A549 (cell line): ENCODE measurements around the gene PMFBP1. TPM values are rescaled to one million over a fixed set of nuclear protein-coding genes. Genes with fewer than 3 reads are reported as not detected.

Experiments used
- ATAC-seq, 2 experiments: fragments of 200-7000 bp in 1 of 2; fragments of >200 bp in 1 of 2; cut with Nextera tagmentation in 1 of 2; cut with Tn5 transposase in 1 of 2; 3 replicates each; pipeline versions ENCODE4 v1.8.0 to v1.9.1; 2018 to 2020; ENCODE audit warnings: mild to moderate bottlenecking in 1 of 2, moderate library complexity in 1 of 2
- CTCF ChIA-PET: fragments of 300-600 bp; sonication (Branson Sonifier 250); formaldehyde crosslinking; extraction: SDS; loops from one replicate; lab custom pipeline; 2021; ENCODE audit warnings: antibody characterized with exemption, inconsistent platforms; lab: Yijun Ruan, JAX
- POLR2A ChIA-PET: fragments of 350-600 bp; formaldehyde crosslinking; extraction: SDS; loops from one replicate; lab custom pipeline; 2021; ENCODE audit warnings: antibody characterized with exemption, inconsistent platforms; lab: Yijun Ruan, JAX
- DNase-seq, 2 experiments: peaks; one replicate each; pipeline versions ENCODE4 v3.0.0 to v3.0.0-alpha.2; 2011 to 2016; ENCODE audit warnings: low read depth in 1 of 2, low spot score in 1 of 2
- FAIRE-seq: peaks from 2 replicates; lab custom pipeline; 2011; peaks lifted over from hg19 to GRCh38; lab: Jason Lieb, UNC
- H3K27ac ChIP-seq, 2 experiments: fragments of >200 bp; sonication (Bioruptor Twin); formaldehyde crosslinking; 3 replicates each; pipeline ENCODE4 v1.5.1; 2016 to 2017
- H3K4me1 ChIP-seq: fragments of >200 bp; sonication (Bioruptor Twin); formaldehyde crosslinking; 3 replicates; pipeline ENCODE4 v1.6.1; 2016
- H3K4me2 ChIP-seq: fragments of >200 bp; sonication (Bioruptor Twin); formaldehyde crosslinking; 3 replicates; pipeline ENCODE4 v1.6.1; 2016
- H3K4me3 ChIP-seq: fragments of >200 bp; sonication (Bioruptor Twin); formaldehyde crosslinking; 3 replicates; pipeline ENCODE4 v1.5.1; 2016
- H3K9me3 ChIP-seq: fragments of >200 bp; sonication (Bioruptor Twin); formaldehyde crosslinking; 3 replicates; pipeline ENCODE4 v1.6.1; 2016
- CEBPB ChIP-seq, 2 experiments: fragments of >200 bp in 1 of 2; sonication (Bioruptor Twin) in 1 of 2; formaldehyde crosslinking in 1 of 2; IDR thresholded peaks; 2 replicates each; pipeline ENCODE4 v1.6.1; 2012 to 2016
- CHD2 ChIP-seq: fragments of 150-350 bp; IDR thresholded peaks from 2 replicates; pipeline ENCODE4 v1.6.1; 2014; ENCODE audit warnings: low read length; ENCODE audit not compliant: partially characterized antibody
- CHD4 ChIP-seq: fragments of 200-600 bp; sonication (generic); IDR thresholded peaks from 2 replicates; pipeline ENCODE4 v1.6.1; 2016; ENCODE audit warnings: antibody characterized with exemption, mild to moderate bottlenecking, borderline replicate concordance
- E2F6 ChIP-seq: IDR thresholded peaks from 2 replicates; pipeline ENCODE4 v1.6.1; 2012; ENCODE audit warnings: low read depth, borderline replicate concordance
- EHF ChIP-seq: fragments of 250-450 bp; sonication (Bioruptor Pico); IDR thresholded peaks from 2 replicates; pipeline ENCODE4 v1.5.0; 2020; ENCODE audit warnings: mild to moderate bottlenecking
- EHMT2 ChIP-seq: fragments of 200-600 bp; sonication (generic); IDR thresholded peaks from 2 replicates; pipeline ENCODE4 v1.6.1; 2016; ENCODE audit warnings: antibody characterized with exemption, low read depth, mild to moderate bottlenecking, moderate library complexity
- GATA3 ChIP-seq: IDR thresholded peaks from 2 replicates; pipeline ENCODE4 v1.6.1; 2012; ENCODE audit warnings: borderline replicate concordance
- HES2 ChIP-seq: fragments of >200 bp; sonication (Bioruptor Twin); formaldehyde crosslinking; IDR thresholded peaks from 2 replicates; pipeline ENCODE4 v1.6.1; 2016
- HMGXB4 ChIP-seq: fragments of 250-450 bp; sonication (Bioruptor Pico); IDR thresholded peaks from 2 replicates; pipeline ENCODE4 v1.5.0; 2021; ENCODE audit warnings: mild to moderate bottlenecking, moderate library complexity, borderline replicate concordance
- HOXA7 ChIP-seq: fragments of 250-450 bp; sonication (Bioruptor Pico); IDR thresholded peaks from 2 replicates; pipeline ENCODE4 v1.5.0; 2020; ENCODE audit warnings: mild to moderate bottlenecking, moderate library complexity
- HOXB5 ChIP-seq: fragments of 250-450 bp; sonication (Bioruptor Pico); IDR thresholded peaks from 2 replicates; pipeline ENCODE4 v1.5.0; 2020; ENCODE audit warnings: mild to moderate bottlenecking, moderate library complexity
- JUN ChIP-seq, 2 experiments: fragments of >200 bp; sonication (Bioruptor Twin); formaldehyde crosslinking; IDR thresholded peaks; 2 replicates in 1 of 2; 3 replicates in 1 of 2; pipeline ENCODE4 v1.6.1; 2016 to 2017
- KDM1A ChIP-seq: fragments of 200-600 bp; sonication (generic); IDR thresholded peaks from 2 replicates; pipeline ENCODE4 v1.6.1; 2016; ENCODE audit warnings: low read depth, mild to moderate bottlenecking
- MYC ChIP-seq: IDR thresholded peaks from 2 replicates; pipeline ENCODE4 v1.6.1; 2012; ENCODE audit warnings: mild to moderate bottlenecking, inconsistent platforms, low read length, improper control_type of control experiment, borderline replicate concordance
- NFE2L2 ChIP-seq: fragments of 150-350 bp; conservative IDR thresholded peaks from 2 replicates; pipeline ENCODE4 v1.6.1; 2014; ENCODE audit warnings: low read length
- NPAS2 ChIP-seq: fragments of 250-450 bp; sonication (Bioruptor Pico); IDR thresholded peaks from 2 replicates; pipeline ENCODE4 v1.8.0; 2022; ENCODE audit warnings: mild to moderate bottlenecking, moderate library complexity, borderline replicate concordance
- NR3C1 ChIP-seq: fragments of >200 bp; sonication (Bioruptor Twin); formaldehyde crosslinking; IDR thresholded peaks from 3 replicates; pipeline ENCODE4 v1.6.1; 2017
- PHF8 ChIP-seq: fragments of 200-600 bp; sonication (generic); IDR thresholded peaks from 2 replicates; pipeline ENCODE4 v1.6.1; 2016; ENCODE audit warnings: low read depth, mild to moderate bottlenecking, antibody characterized with exemption, moderate library complexity, borderline replicate concordance
- RARB ChIP-seq: fragments of 250-450 bp; sonication (Bioruptor Pico); IDR thresholded peaks from 2 replicates; pipeline ENCODE4 v1.8.0; 2021; ENCODE audit warnings: mild to moderate bottlenecking, moderate library complexity
- RCOR1 ChIP-seq: fragments of 150-350 bp; IDR thresholded peaks from 2 replicates; pipeline ENCODE4 v1.6.1; 2014; ENCODE audit warnings: antibody characterized with exemption, low read length, low read depth
- RNF2 ChIP-seq: fragments of 200-600 bp; sonication (generic); IDR thresholded peaks from 2 replicates; pipeline ENCODE4 v1.6.1; 2016; ENCODE audit warnings: low read depth, mild to moderate bottlenecking, antibody characterized with exemption, moderate library complexity, borderline replicate concordance
- SMC3 ChIP-seq: fragments of >200 bp; sonication (Bioruptor Twin); formaldehyde crosslinking; IDR thresholded peaks from 3 replicates; pipeline ENCODE4 v1.6.1; 2018; ENCODE audit warnings: inconsistent platforms
- TFCP2L1 ChIP-seq: fragments of 250-450 bp; sonication (Bioruptor Pico); IDR thresholded peaks from 2 replicates; pipeline ENCODE4 v1.5.0; 2021; ENCODE audit warnings: mild to moderate bottlenecking
- USF2 ChIP-seq: fragments of 450-650 bp; IDR thresholded peaks from 2 replicates; pipeline ENCODE4 v1.6.1; 2014; ENCODE audit warnings: antibody characterized with exemption
- ZNF302 ChIP-seq: fragments of 250-450 bp; sonication (Bioruptor Pico); IDR thresholded peaks from 2 replicates; pipeline ENCODE4 v1.9.0; 2021; ENCODE audit warnings: inconsistent platforms, mild to moderate bottlenecking, moderate library complexity
- WGBS: methylation state at CpG from one replicate; pipeline ENCODE4 v1.1.6; 2017; ENCODE audit errors: missing lambda C conversion rate; 5-methylcytosine and 5-hydroxymethylcytosine counted together
- polyA plus RNA-seq, 4 experiments: library from polyadenylated mRNA; depleted of rRNA in 3 of 4; stranded (reverse); fragments of >200 nt; fragmentation: RNase III in 1 of 4; extraction: RNeasy Plus Mini Kit Qiagen cat#74134 plus additional on column Dnase treatment in 1 of 4; gene quantifications; 2 replicates in 3 of 4; 3 replicates in 1 of 4; pipeline ENCODE4 v1.2.3, GENCODE V29; 2011 to 2017

PMFBP1 gene
- polyA plus RNA-seq, 2 of the 4 experiments (the other 2 are of a cell fraction) = 0.05 to 0.22 TPM

GRCh38 chr16:72168365-72168764, 3.6 kb downstream of the PMFBP1 start:
- Histone ChIP-seq H3K9me3 (no peaks in the 10 kb centered on the region), H3K27ac (no peak overlapping the region), H3K4me1 (no peaks in the 10 kb centered on the region), H3K4me2 (no peak overlapping the region), H3K4me3 (no peak overlapping the region)
- CTCF ChIA-PET = no interaction called here
- 13% methylated on average over 2 of the region's 2 CpGs for WGBS
- DNase-seq = no peak
- no peak for ATAC-seq
- no peak for TF ChIP-seq CHD4
- POLR2A ChIA-PET = no interaction called here
- FAIRE-seq = no peak

- no peak for ATAC-seq
- no peak for FAIRE-seq
- Histone ChIP-seq H3K9me3 (no peaks in the 10 kb centered on the region), H3K4me2 (no peak overlapping the region), H3K4me1 (no peaks in the 10 kb centered on the region), H3K27ac (no peak overlapping the region), H3K4me3 (no peak overlapping the region)
- no peak for DNase-seq
- TF ChIP-seq KDM1A = no peak
- ChIA-PET CTCF (no interaction called here), POLR2A (no interaction called here)
- 36% methylated on average over 6 of the region's 6 CpGs for whole genome bisulfite sequencing
Observed at GRCh38 chr16:72166954-72167561, 4.9 kb downstream of the PMFBP1 start.

GRCh38 chr16:72166151-72166550, 5.8 kb downstream of the PMFBP1 start:
- POLR2A ChIA-PET = no interaction called here
- Histone ChIP-seq H3K4me1 (no peaks in the 10 kb centered on the region), H3K4me3 (no peak overlapping the region), H3K27ac (no peak overlapping the region), H3K4me2 (no peak overlapping the region), H3K9me3 (no peaks in the 10 kb centered on the region)
- TF ChIP-seq RCOR1 (no peak), USF2 (no peak), HES2 (no peak), EHF (CRISPR knock-in tag) (no peak), RARB (CRISPR knock-in tag) (no peak), CHD2 (no peak), E2F6 (no peak), CEBPB (IDR thresholded peaks at IDR 0.05) (no peak), MYC (no peak), JUN (IDR thresholded peaks at IDR 0.05) (no peak), NPAS2 (CRISPR knock-in tag) (no peak), NFE2L2 (no peak), GATA3 (no peak), NR3C1 (no peak), SMC3 (no peak), TFCP2L1 (CRISPR knock-in tag) (no peak)
- WGBS = 53% methylated on average over 2 of the region's 2 CpGs
- DNase-seq (no peak), FAIRE-seq (no peak), ATAC-seq (no peak)
- CTCF ChIA-PET = no interaction called here

GRCh38 chr16:72164691-72165090, 7.3 kb downstream of the PMFBP1 start:
- ATAC-seq = no peak
- FAIRE-seq = no peak
- DNase-seq = no peak
- CTCF ChIA-PET = no interaction called here
- no peaks in the 10 kb centered on the region for H3K4me1 ChIP-seq
- WGBS = 22% methylated on average over 5 of the region's 5 CpGs
- H3K4me2 ChIP-seq = no peak overlapping the region
- H3K27ac ChIP-seq = no peak overlapping the region
- no peak overlapping the region for H3K4me3 ChIP-seq
- H3K9me3 ChIP-seq = no peaks in the 10 kb centered on the region
- POLR2A ChIA-PET = no interaction called here
- TF ChIP-seq RNF2 = no peak
- no peak for TF ChIP-seq KDM1A
- no peak for TF ChIP-seq ZNF302 (CRISPR knock-in tag)
- TF ChIP-seq EHMT2 = no peak
- no peak for TF ChIP-seq HMGXB4 (CRISPR knock-in tag)
- TF ChIP-seq USF2 = no peak
- no peak for TF ChIP-seq HOXB5 (CRISPR knock-in tag)
- no peak for TF ChIP-seq HOXA7 (CRISPR knock-in tag)
- TF ChIP-seq PHF8 = no peak
